GM12801 (cell line): ENCODE results near the gene APBB2.

Experiments used
- CTCF ChIP-seq: IDR thresholded peaks from one replicate; pipeline ENCODE4 v1.5.1; 2011; ENCODE audit warnings: control low read depth; ENCODE audit not compliant: insufficient read length; ENCODE audit errors: extremely low read depth

APBB2 gene

DNA sequence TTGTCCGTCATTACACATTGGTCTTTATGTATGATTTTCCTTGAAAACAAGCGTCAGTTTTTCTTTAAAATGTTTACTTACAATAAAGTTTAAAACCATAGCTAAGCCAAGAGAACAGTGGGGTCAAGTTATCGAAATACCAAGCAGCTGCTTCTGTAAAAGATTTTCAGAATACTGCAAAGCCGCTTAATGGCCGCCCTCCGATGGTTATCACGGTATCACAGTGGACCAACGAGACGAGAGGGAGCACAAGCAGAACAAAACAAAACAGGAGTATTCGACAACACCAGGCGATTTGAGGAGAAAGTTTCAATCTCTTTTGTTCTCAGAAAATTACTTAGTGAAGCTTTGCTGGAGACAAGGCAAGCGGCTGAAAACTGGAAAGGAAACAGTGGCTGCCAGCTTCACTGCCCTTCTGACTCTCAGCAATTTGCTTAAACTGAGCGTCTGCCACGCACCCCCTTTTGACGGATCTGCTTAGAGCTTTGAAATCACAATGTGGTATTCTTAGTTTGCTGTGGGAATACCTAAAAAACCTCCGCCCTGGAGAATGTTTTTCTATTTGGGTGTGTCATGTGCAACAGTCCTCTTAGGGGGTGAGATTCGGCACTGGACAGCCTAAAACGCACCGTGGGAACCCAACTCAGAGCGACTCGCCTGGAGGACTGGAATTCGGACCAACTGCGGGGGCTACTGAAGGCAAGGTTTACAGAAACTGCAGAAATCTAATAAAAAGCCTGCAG is 264.8 kb downstream of the APBB2 start:
- no peak for TF ChIP-seq CTCF

DNA sequence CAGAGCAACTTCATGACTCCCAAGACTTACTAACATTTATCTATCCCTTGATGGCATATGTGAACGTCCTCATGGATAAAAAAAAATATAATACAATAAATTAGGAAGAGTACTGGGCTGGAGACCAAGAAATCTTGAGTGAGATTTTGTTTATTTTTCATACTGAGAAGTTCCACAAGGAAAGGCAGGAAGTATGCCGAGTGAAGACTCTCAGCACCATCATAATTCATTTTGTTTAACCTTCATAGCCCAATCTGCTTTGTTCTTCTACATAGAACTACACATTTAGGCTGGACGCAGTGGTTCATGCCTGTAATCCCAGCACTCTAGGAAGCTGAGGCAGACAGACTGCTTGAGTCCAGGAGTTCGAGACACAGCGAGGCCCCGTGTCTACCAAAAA is 266.3 kb downstream of the APBB2 start:
- TF ChIP-seq CTCF, result no peak

- no peak for TF ChIP-seq CTCF
Measured at GRCh38 chr4:40946652-40947051, 267.7 kb downstream of the APBB2 start.

- no peak for TF ChIP-seq CTCF
Measured at GRCh38 chr4:40940756-40941155, 273.6 kb downstream of the APBB2 start.

- TF ChIP-seq CTCF, result no peak
Measured at GRCh38 chr4:40940317-40940741, 274.0 kb downstream of the APBB2 start.

GRCh38 chr4:40939856-40940255 is 274.5 kb downstream of the APBB2 start:
- no peak for TF ChIP-seq CTCF

DNA sequence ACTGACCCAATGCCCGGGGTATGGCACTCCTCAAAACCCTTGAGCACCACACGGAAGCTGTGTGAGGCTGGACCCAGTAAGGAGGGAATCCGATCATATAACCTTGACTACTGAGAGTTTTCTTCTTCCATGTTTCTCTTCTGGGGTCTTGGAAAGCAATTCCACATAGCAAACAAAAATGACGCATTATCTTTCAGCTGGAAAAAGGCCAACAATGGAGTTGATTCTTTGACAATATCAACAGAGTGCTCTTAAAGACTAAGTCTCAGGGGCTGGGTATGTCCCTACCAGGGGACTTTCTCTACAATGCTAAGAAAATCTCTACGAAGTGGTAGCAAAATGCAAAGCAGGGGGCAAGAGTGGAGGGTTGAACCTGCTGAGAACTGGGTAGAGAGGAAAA is 276.0 kb downstream of the APBB2 start:
- no peak for TF ChIP-seq CTCF
